Transverse colon (tissue), 3 donors: Measurements from ENCODE around the gene CAMKK1.

Experiments used
- POLR2A ChIP-seq: fragments of 450-650 bp; IDR thresholded peaks from one replicate; pipeline ENCODE4 v1.6.1; 2016; ENCODE audit warnings: antibody characterized with exemption, mild to moderate bottlenecking, moderate library complexity
- TF ChIP-seq, protein P1 (sequence below), 5 experiments: fragments of 200-600 bp in 3 of 5; fragments of 450-650 bp in 2 of 5; sonication (generic) in 3 of 5; IDR thresholded peaks; 1 replicate in 2 of 5; 2 replicates in 3 of 5; pipeline ENCODE4 v1.5.1; 2016 to 2017; ENCODE audit warnings: antibody characterized with exemption in 5 of 5, inconsistent platforms in 3 of 5, mild to moderate bottlenecking in 2 of 5, moderate library complexity in 1 of 5

DNA sequence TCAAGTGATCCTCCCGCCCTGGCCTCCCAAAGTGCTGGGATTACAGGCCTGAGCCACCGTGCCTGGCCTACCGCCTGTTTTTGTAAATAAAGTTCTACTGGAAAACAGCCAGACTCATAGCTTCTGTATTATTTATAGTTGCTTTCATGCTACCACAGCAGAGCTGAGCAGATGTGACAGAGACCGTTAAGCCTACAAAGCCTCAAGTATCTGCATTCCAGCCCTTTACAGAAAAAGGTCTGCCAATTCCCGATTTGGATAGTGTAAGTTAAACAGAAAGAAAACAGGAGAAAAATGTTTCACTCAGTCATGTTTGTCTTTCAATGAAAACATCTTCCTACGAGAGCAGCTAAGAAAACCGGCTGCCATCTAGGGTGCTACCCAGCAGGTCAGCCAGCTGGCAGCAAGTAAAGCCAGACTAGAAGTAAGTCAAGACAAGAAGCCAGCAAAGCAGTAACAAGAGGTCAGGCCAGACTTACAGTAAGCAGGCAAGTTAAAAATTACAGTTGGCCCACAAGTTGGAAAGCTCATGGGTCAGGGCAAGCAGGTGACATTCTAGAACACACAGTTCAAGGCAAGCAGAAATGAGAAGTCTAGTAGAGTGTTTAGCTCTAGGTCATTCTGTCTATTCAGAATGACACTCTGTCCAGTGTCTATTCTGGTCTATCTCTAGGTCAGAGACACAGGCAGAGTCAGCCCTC lies 64.6 kb downstream of the CAMKK1 start:
- no peak for TF ChIP-seq POLR2A
- TF ChIP-seq, protein P1, sequence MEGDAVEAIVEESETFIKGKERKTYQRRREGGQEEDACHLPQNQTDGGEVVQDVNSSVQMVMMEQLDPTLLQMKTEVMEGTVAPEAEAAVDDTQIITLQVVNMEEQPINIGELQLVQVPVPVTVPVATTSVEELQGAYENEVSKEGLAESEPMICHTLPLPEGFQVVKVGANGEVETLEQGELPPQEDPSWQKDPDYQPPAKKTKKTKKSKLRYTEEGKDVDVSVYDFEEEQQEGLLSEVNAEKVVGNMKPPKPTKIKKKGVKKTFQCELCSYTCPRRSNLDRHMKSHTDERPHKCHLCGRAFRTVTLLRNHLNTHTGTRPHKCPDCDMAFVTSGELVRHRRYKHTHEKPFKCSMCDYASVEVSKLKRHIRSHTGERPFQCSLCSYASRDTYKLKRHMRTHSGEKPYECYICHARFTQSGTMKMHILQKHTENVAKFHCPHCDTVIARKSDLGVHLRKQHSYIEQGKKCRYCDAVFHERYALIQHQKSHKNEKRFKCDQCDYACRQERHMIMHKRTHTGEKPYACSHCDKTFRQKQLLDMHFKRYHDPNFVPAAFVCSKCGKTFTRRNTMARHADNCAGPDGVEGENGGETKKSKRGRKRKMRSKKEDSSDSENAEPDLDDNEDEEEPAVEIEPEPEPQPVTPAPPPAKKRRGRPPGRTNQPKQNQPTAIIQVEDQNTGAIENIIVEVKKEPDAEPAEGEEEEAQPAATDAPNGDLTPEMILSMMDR (IDR thresholded peaks at IDR 0.05): no peak
